LNCaP clone FGC (cell line): ENCODE data around the gene BAZ1A.

Source experiments
- DNase-seq: peaks from one replicate; pipeline ENCODE4 v3.0.0-alpha.2; 2011; ENCODE audit warnings: low read depth
- H3K4me3 ChIP-seq: 2 replicates; pipeline ENCODE4 v1.5.1; 2011; ENCODE audit warnings: mild to moderate bottlenecking, low read depth, low read length, control low read depth
- TF ChIP-seq, protein P1 (sequence below): IDR thresholded peaks from 2 replicates; pipeline ENCODE4 v1.5.1; 2012; ENCODE audit warnings: mild to moderate bottlenecking; ENCODE audit not compliant: control insufficient read depth, insufficient read depth; ENCODE audit errors: extremely low read depth

BAZ1A gene

DNA sequence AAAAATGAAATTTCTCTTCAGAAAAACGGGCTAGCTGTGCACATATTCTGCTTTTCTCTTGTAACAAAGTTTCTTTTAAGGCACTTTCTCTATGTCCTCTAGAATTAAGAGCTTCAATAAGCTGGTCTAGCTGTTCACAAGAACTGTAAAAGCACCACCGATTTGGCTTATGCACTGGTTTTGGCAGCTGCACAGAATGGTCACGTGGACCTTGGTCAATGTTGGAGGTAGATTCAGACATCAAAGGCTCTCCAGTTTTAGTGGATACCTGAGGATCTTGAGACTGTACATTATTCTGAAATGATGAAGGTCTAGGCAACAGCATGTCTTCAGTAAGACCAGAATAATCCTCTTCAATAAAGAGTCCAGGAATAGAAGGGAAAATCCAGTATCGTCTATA, 99.2 kb downstream of the BAZ1A start:
- TF ChIP-seq, protein P1, sequence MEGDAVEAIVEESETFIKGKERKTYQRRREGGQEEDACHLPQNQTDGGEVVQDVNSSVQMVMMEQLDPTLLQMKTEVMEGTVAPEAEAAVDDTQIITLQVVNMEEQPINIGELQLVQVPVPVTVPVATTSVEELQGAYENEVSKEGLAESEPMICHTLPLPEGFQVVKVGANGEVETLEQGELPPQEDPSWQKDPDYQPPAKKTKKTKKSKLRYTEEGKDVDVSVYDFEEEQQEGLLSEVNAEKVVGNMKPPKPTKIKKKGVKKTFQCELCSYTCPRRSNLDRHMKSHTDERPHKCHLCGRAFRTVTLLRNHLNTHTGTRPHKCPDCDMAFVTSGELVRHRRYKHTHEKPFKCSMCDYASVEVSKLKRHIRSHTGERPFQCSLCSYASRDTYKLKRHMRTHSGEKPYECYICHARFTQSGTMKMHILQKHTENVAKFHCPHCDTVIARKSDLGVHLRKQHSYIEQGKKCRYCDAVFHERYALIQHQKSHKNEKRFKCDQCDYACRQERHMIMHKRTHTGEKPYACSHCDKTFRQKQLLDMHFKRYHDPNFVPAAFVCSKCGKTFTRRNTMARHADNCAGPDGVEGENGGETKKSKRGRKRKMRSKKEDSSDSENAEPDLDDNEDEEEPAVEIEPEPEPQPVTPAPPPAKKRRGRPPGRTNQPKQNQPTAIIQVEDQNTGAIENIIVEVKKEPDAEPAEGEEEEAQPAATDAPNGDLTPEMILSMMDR: no peak
- no peak for DNase-seq
- no peak overlapping the region for H3K4me3 ChIP-seq

DNA sequence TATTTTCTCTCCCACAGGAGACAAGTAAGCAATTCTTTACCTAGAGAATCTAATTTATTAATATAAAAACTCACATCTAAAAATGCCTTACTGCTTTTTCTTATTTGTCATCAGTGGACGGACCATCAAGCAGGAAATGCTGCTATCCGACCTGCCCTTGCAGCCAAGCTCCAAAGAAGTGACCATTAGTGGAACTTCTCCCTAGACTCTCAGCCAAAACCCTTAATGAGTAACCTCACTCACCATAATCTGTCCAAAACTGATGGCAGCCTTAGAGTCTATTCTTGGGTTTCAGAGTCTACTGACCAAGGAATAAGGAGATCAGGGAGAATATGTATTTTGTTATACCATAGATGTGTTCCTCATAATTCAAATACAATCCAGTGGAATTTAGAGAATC, 99.8 kb downstream of the BAZ1A start:
- TF ChIP-seq, protein P1: no peak
- no peak overlapping the region for H3K4me3 ChIP-seq
- DNase-seq: no peak

DNA sequence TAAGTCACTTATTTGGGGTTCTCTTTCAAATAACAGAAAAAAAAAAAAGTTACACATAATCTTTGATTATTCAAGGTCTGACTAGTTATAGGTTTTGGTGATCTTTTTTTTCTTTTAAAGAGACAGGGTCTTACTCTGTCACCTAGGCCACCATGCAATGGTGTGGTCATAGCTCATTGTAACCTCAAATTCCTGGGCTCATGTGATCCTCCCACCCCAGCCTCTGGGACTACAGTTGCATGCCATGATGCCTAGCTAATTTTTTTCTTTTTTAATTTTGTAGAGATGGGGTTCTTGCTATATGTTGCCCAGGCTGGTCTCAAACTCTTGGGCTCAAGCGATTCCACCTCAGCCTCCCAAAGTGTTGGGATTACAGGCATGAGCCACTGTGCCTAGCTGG, 104.3 kb downstream of the BAZ1A start:
- H3K4me3 ChIP-seq: no peak overlapping the region
- TF ChIP-seq, protein P1: no peak
- no peak for DNase-seq

DNA sequence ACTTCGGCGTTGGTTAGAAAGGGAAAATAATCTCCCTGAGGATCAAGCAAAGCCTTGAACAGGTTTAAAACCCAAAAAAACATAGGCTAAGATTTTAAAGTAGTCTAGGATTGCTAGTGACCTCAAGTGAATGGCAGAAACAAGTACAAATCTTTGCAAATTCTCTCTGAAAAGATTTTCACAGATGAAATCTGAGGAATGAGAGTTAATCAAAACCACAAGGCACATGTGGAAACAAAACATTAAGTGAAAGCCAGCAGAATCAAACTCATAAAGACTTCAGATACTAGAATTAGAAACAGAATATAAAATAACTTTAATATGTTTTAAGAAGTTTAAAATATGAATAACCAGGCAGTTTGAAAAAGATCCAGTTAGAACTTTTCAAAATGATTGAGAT, 108.6 kb downstream of the BAZ1A start:
- DNase-seq: no peak
- TF ChIP-seq, protein P1: no peak
- H3K4me3 ChIP-seq: no peak overlapping the region

DNA sequence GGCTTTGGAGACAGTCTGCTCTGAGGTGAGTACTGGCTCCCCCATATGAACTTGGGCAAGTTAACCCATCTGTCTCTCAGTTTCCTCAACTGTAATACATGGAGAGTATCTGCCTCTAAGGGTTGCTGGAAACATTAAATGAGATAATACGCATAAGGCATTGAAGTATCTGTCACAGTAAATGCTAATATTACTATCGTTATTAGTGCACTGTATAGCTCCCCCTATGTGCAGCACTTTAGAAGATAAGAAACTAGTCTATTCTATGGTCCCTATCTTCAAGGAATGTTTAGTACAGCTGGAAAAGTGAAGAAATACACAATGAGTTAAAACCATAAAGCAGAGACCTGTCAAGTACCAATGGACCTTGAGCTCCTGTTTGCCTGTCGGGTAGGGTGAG, 109.1 kb downstream of the BAZ1A start:
- TF ChIP-seq, protein P1: peak; percentile 31
- no peak overlapping the region for H3K4me3 ChIP-seq
- DNase-seq: no peak

DNA sequence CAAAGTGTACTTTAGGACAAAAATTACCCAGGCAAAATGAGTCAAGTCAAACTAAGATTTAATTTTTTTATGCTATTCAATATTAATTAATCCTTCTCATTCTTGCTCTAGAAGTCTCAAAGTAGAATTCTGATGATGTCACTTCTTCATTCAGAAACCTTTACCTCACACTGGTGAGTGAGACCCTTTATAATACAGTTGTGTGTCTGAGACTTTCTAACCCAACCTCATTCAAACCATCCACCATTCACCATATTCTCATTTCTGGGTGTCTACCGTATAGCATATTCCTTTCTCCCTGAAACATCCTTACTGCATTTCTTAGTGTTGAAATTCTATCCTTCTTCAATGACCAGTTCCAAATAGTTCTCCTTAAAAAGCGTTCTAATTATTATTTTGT, 119.9 kb downstream of the BAZ1A start:
- TF ChIP-seq, protein P1: no peak
- H3K4me3 ChIP-seq: no peak overlapping the region
- no peak for DNase-seq

DNA sequence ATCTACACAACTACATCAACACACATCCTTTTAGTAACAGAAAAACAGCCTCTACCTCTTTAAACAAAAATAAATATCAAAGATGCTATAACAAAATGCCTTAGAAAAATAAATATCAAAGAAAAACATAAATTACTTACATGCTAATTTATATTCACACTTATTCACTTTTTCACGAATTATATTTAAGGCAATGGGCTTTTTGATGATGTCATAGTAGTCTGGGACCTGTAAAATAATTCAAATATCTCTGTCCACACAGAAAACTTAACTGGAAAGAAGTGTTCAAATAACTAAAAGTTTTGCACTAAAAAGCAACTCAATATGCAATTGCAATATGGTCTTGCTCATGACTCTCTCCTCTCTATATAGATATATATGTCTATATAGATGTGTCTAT, 120.5 kb downstream of the BAZ1A start:
- TF ChIP-seq, protein P1: no peak
- no peak for DNase-seq
- H3K4me3 ChIP-seq: no peak overlapping the region
